Measurements from ENCODE around the gene HOXB3. TPM values are rescaled to one million over a fixed set of nuclear protein-coding genes. Genes with fewer than 3 reads are reported as not detected.
A peak's percentile ranks its signal among the peaks of the same experiment; 100 is the strongest.

HOXB3 gene
- total and polyA plus RNA-seq, 7 donors, result 6.2 to 64.3 (median 25.3) TPM

GRCh38 chr17:48578616-48579470 is 11.2 kb downstream of the HOXB3 start:
- H3K4me1 ChIP-seq, result peaks cover 0 to 74% (median 54%) of the 10 kb centered on the region in 4 donors
- TF ChIP-seq CTCF (IDR thresholded peaks at IDR 0.05), result no peak
- TF ChIP-seq EP300 (IDR thresholded peaks at IDR 0.05), result no peak
- no peak for TF ChIP-seq POLR2A (IDR thresholded peaks at IDR 0.05)
- TF ChIP-seq POLR2AphosphoS5 (IDR thresholded peaks at IDR 0.05), result no peak
- 31 to 44% methylated on average over 43 of the region's 43 CpGs for WGBS, 2 donors
- H3K36me3 ChIP-seq, result no peaks in the 10 kb centered on the region
- intact Hi-C loops (cut with DNase I), result no loop called here
- H3K27me3 ChIP-seq, result no peaks in the 10 kb centered on the region
- no peak for DNase-seq
- H3K4me3 ChIP-seq, result peak overlapping the region; percentile 66 to 84 (median 70)
- no peaks in the 10 kb centered on the region for H3K9me3 ChIP-seq
- peak overlapping the region; percentile 94 to 99 (median 96) for H3K27ac ChIP-seq

- Histone ChIP-seq H3K27ac (peak within 1 kb of the TSS; percentile 94 to 99 (median 96)), H3K27me3 (no peaks in the 10 kb centered on the region), H3K9me3 (no peaks in the 10 kb centered on the region), H3K36me3 (no peaks in the 10 kb centered on the region), H3K4me3 (peak within 1 kb of the TSS; percentile 66 to 84 (median 70)), H3K4me1 (peaks cover 0 to 74% (median 53%) of the 10 kb centered on the region in 4 donors)
- intact Hi-C loops (cut with DNase I), result loop anchor here (2.0 kb wide), 1 partner anchor 35 kb away; no protein-coding TSS in a partner anchor
- DNase-seq, result peak; percentile 95
- WGBS, 2 donors, result 2% methylated on average over 58 of the region's 58 CpGs
- no peak for TF ChIP-seq CTCF (IDR thresholded peaks at IDR 0.05)
- peak; percentile 17 to 37 for TF ChIP-seq POLR2A (IDR thresholded peaks at IDR 0.05)
- TF ChIP-seq EP300 (IDR thresholded peaks at IDR 0.05), result no peak
- peak; percentile 54 to 83 (median 62) for TF ChIP-seq POLR2AphosphoS5 (IDR thresholded peaks at IDR 0.05)
Observed at GRCh38 chr17:48577946-48578615, 12.0 kb downstream of the HOXB3 start, which contains the start of gene HOXB4. Gene HOXB4, minus strand, starts transcription at chr17:48578350. Its CDS starts 31 bp downstream, at chr17:48578319.

- WGBS, 2 donors, result 0 to 2% methylated on average over 19 of the region's 19 CpGs
- Histone ChIP-seq H3K4me3 (peak overlapping the region; percentile 66 to 84 (median 70)), H3K4me1 (peaks cover 0 to 74% (median 55%) of the 10 kb centered on the region in 4 donors), H3K9me3 (no peaks in the 10 kb centered on the region), H3K27ac (peak overlapping the region; percentile 94 to 99 (median 96)), H3K27me3 (no peaks in the 10 kb centered on the region), H3K36me3 (no peaks in the 10 kb centered on the region)
- TF ChIP-seq POLR2AphosphoS5 (IDR thresholded peaks at IDR 0.05) (peak in 3 of 4 donors; percentile 2 to 53 (median 43)), POLR2A (IDR thresholded peaks at IDR 0.05) (peak in 1 of 2 donors; percentile 4), CTCF (IDR thresholded peaks at IDR 0.05) (no peak), EP300 (IDR thresholded peaks at IDR 0.05) (no peak)
- DNase-seq, result no peak
- intact Hi-C loops (cut with DNase I), result loop anchor here (2.0 kb wide), 1 partner anchor 35 kb away; no protein-coding TSS in a partner anchor
Observed at GRCh38 chr17:48577330-48577945, 12.6 kb downstream of the HOXB3 start.

- H3K27me3 ChIP-seq, result no peaks in the 10 kb centered on the region
- TF ChIP-seq POLR2A (IDR thresholded peaks at IDR 0.05), result peak in 1 of 2 donors; percentile 44
- no peak for TF ChIP-seq EP300 (IDR thresholded peaks at IDR 0.05)
- peak; percentile 57 to 76 (median 63) for TF ChIP-seq POLR2AphosphoS5 (IDR thresholded peaks at IDR 0.05)
- no peak for TF ChIP-seq CTCF (IDR thresholded peaks at IDR 0.05)
- peak; percentile 92 for DNase-seq
- no peaks in the 10 kb centered on the region for H3K36me3 ChIP-seq
- no peaks in the 10 kb centered on the region for H3K9me3 ChIP-seq
- peak overlapping the region; percentile 66 to 84 (median 70) for H3K4me3 ChIP-seq
- WGBS, 2 donors, result 40 to 68% methylated on average over 43 of the region's 43 CpGs
- H3K27ac ChIP-seq, result peak overlapping the region; percentile 94 to 99 (median 96)
- intact Hi-C loops (cut with DNase I), result loop anchor here (2.0 kb wide), 1 partner anchor 34 kb away; no protein-coding TSS in a partner anchor
- peaks cover 0 to 80% (median 62%) of the 10 kb centered on the region in 4 donors for H3K4me1 ChIP-seq
Observed at GRCh38 chr17:48576479-48577309, 13.3 kb downstream of the HOXB3 start.

Data from sigmoid colon (tissue), 7 donors.